Measurements from ENCODE around the gene TBC1D9B.

DNA sequence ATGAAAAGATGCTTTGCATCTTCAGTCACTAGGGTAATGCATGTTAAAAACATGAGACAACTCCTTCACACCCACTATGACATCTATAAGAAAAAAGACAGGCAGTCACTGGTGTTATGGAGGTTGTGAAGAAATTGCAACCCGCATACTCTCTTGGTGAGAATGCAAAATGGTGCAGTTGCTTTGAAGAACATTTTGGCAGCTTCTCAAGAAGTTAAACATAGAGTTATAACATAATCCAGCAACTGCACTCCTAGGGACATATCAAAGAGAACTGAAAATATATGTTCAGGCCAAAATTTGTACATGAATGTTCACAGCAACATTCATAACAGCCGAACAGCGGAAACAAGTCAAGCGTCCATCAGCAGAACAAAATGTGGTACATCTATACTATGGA is 46.3 kb upstream of the TBC1D9B start:
- TF ChIP-seq CTCF (IDR thresholded peaks at IDR 0.05; ENCODE audit: poor library complexity) = no peak
- no peak for TF ChIP-seq EZH2 (IDR thresholded peaks at IDR 0.05; ENCODE audit: borderline replicate concordance)
- no peak for TF ChIP-seq EZH2phosphoT487 (IDR thresholded peaks at IDR 0.05; ENCODE audit: low read depth, severe bottlenecking, unreplicated experiment)

Data from hepatocyte (in vitro differentiated cells).